ENCODE data around the gene SDS. TPM values are rescaled to one million over a fixed set of nuclear protein-coding genes. Genes with fewer than 3 reads are reported as not detected.

Gene SDS
- total RNA-seq, 1 experiment from 2014 or later, result not detected

DNA sequence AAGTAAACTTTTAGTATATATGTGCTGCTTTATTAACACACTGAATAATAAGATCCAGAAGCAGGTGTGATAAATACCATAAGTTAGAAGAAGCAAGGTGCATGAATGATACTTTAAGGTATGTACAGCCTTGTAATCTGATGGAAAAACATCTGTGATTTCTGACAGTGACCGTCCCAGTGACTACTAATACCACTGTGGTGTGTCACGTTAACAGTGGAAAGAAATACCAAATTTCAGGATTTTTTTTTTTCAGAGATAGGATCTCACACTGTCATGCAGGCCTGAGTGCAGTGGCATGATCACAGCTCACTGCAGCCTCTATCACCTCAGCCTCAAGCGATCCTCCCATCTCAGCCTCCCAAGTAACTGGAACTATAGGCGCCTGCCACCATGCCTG, 21.5 kb downstream of the SDS start:
- Histone ChIP-seq H3K18ac (ENCODE audit: insufficient read length, low read depth, low read length) (no peak overlapping the region), H2AFZ (ENCODE audit: low read length) (no peak overlapping the region), H4K91ac (ENCODE audit: insufficient read length, low read depth, low read length) (no peak overlapping the region), H3T11ph (ENCODE audit: low read length) (no peak overlapping the region), H2BK120ac (ENCODE audit: low read depth, low read length, poor library complexity, severe bottlenecking) (no peak overlapping the region), H3K9ac (ENCODE audit: extremely low read depth, insufficient read length, low read length) (no peak overlapping the region), H3K23ac (ENCODE audit: insufficient read length, low read depth, low read length) (no peak overlapping the region), H3K4me2 (ENCODE audit: insufficient read depth, insufficient read length, low read length) (no peak overlapping the region), H3K56ac (ENCODE audit: insufficient read length, low read depth, low read length) (no peak overlapping the region), H3K27ac (ENCODE audit: insufficient read length, low read depth, low read length) (no peak overlapping the region), H2BK5ac (ENCODE audit: insufficient read length, low read length) (no peak overlapping the region), H4K20me1 (ENCODE audit: control insufficient read depth, insufficient read depth, insufficient read length) (no peaks in the 10 kb centered on the region), H3K79me2 (ENCODE audit: insufficient read depth, low read length) (no peaks in the 10 kb centered on the region), H3K9me3 (ENCODE audit: control insufficient read depth, low read depth, low read length) (no peaks in the 10 kb centered on the region), H3K27me3 (ENCODE audit: insufficient read depth, low read length) (no peaks in the 10 kb centered on the region), H3K4me1 (ENCODE audit: insufficient read depth, low read length) (no peaks in the 10 kb centered on the region), H3K79me1 (ENCODE audit: insufficient read depth, low read depth, low read length, poor library complexity, severe bottlenecking) (no peaks in the 10 kb centered on the region), H3K4ac (ENCODE audit: low read depth, low read length) (no peak overlapping the region), H2BK12ac (ENCODE audit: insufficient read length, low read depth, low read length) (no peak overlapping the region), H2BK15ac (ENCODE audit: low read depth, low read length) (no peak overlapping the region), H3K23me2 (ENCODE audit: insufficient read length, low read depth, low read length, poor library complexity, severe bottlenecking) (no peaks in the 10 kb centered on the region), H4K8ac (replicated peaks; ENCODE audit: insufficient read length, low read depth, low read length) (no peak overlapping the region), H3K14ac (ENCODE audit: insufficient read depth, low read length) (no peak overlapping the region), H4K5ac (ENCODE audit: insufficient read length, low read depth, low read length) (no peak overlapping the region), H2BK20ac (ENCODE audit: low read depth, low read length, poor library complexity, severe bottlenecking) (no peak overlapping the region), H2AK5ac (ENCODE audit: insufficient read length, low read length) (no peak overlapping the region)
- peaks cover 0 to 3% of the 10 kb centered on the region in 2 experiments; a peak in 2 of 4 replicates for H3K4me1 Mint-ChIP-seq
- H3K27me3 Mint-ChIP-seq (ENCODE audit: low read depth), result no peaks in the 10 kb centered on the region; the same call in 1 of the 2 replicates
- TF ChIP-seq, protein P1, sequence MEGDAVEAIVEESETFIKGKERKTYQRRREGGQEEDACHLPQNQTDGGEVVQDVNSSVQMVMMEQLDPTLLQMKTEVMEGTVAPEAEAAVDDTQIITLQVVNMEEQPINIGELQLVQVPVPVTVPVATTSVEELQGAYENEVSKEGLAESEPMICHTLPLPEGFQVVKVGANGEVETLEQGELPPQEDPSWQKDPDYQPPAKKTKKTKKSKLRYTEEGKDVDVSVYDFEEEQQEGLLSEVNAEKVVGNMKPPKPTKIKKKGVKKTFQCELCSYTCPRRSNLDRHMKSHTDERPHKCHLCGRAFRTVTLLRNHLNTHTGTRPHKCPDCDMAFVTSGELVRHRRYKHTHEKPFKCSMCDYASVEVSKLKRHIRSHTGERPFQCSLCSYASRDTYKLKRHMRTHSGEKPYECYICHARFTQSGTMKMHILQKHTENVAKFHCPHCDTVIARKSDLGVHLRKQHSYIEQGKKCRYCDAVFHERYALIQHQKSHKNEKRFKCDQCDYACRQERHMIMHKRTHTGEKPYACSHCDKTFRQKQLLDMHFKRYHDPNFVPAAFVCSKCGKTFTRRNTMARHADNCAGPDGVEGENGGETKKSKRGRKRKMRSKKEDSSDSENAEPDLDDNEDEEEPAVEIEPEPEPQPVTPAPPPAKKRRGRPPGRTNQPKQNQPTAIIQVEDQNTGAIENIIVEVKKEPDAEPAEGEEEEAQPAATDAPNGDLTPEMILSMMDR (conservative IDR thresholded peaks at IDR 0.05), result no peak
- H3K27ac Mint-ChIP-seq, result no peak overlapping the region
- WGBS (ENCODE audit: extremely low coverage, insufficient read length, low lambda C conversion rate), result no CpG with 5 or more reads among the region's 4 CpGs
- H3K9me3 Mint-ChIP-seq, result no peaks in the 10 kb centered on the region
- peaks cover 6 to 34% (median 34%) of the 10 kb centered on the region in 3 experiments; a peak in 6 of 7 replicates for H3K36me3 Mint-ChIP-seq (ENCODE audit: insufficient read depth in 1 of 3, low read depth in 3 of 3)
- no peak for DNase-seq
- H3K4me3 Mint-ChIP-seq, result no peak overlapping the region
